Fibroblast of mammary gland (primary cell): ENCODE data around the gene ZNF879.

Experiments
- DNase-seq: peaks from one replicate; pipeline ENCODE4 v3.0.0-alpha.2; 2010; ENCODE audit warnings: low read depth
- H3K4me3 ChIP-seq: 2 replicates; pipeline ENCODE4 v1.5.1; 2011; ENCODE audit warnings: low read depth, mild to moderate bottlenecking, low read length, moderate library complexity; ENCODE audit not compliant: control insufficient read depth
- TF ChIP-seq, protein P1 (sequence below): conservative IDR thresholded peaks from 2 replicates; pipeline ENCODE4 v1.5.1; 2011; ENCODE audit warnings: low read depth, low read length, inconsistent platforms; ENCODE audit not compliant: control insufficient read depth, insufficient read depth

The ZNF879 gene

DNA sequence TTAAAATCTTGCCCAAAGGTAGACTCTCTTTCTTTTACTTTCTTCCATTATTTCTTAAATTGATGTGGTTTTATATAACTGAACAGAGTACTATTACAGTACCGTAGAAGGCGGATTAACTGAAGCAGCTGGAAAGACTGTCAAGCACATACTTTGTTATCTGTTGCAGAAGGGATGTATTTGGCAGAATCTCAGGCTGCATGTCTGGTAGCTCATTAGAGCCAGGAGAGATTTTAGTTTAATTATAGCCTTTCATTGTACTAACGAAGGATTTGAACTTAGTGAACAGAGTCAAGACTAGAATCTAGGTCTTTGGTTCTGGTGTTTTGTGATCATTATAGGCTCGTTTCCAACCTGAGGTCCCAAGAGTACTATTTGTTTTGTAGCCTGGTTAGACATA lies 57.1 kb downstream of the ZNF879 start:
- TF ChIP-seq, protein P1, sequence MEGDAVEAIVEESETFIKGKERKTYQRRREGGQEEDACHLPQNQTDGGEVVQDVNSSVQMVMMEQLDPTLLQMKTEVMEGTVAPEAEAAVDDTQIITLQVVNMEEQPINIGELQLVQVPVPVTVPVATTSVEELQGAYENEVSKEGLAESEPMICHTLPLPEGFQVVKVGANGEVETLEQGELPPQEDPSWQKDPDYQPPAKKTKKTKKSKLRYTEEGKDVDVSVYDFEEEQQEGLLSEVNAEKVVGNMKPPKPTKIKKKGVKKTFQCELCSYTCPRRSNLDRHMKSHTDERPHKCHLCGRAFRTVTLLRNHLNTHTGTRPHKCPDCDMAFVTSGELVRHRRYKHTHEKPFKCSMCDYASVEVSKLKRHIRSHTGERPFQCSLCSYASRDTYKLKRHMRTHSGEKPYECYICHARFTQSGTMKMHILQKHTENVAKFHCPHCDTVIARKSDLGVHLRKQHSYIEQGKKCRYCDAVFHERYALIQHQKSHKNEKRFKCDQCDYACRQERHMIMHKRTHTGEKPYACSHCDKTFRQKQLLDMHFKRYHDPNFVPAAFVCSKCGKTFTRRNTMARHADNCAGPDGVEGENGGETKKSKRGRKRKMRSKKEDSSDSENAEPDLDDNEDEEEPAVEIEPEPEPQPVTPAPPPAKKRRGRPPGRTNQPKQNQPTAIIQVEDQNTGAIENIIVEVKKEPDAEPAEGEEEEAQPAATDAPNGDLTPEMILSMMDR = no peak
- DNase-seq = no peak
- H3K4me3 ChIP-seq = no peak overlapping the region
